Measurements from ENCODE around the gene DDI2. TPM values are rescaled to one million over a fixed set of nuclear protein-coding genes. Genes with fewer than 3 reads are reported as not detected.

The DDI2 gene
- total RNA-seq, 1 donor from 2014 or later = 13.7 TPM

DNA sequence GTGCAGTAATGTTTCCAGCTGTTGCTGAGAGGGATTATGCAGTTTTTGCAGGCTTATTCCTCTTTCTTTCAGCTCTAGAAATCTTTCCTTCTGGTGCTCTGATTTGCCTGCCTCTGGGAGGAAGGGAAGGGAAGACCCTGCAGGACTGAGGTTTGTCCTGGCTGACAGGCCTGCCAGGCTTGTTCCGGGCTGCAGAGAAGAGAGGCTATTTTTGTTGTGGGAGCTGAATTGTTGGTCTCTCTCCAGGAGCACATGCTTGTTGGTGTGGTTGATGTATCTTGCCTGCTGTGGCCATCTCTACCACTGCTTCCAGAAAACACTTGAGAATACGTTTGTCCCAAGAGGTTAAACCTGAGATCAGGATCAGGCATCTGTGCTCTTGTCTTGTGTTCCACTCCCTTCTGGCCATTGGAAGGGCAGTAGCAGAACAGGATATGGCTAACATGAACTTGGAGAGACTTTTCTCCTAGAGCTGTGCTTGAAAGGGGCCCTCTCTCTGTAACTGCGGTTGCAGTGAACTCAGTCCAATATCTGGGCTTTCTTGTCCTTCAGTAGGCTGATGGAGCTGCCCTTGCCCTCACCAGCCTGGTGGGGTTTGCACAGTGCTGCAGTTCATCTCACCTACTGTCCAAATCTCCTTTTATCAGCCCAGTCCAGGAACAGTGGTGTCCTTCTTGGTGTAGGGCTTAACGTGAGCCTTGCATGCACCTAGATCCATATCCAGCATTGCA, 97.3 kb downstream of the DDI2 start:
- DNase-seq (ENCODE audit: low read depth) (no peak), FAIRE-seq (peak; percentile 86)
- peaks cover 25% of the 10 kb centered on the region for H3K36me3 ChIP-seq (ENCODE audit: control insufficient read depth, insufficient read depth, low read length)
- TF ChIP-seq CTCF (IDR thresholded peaks at IDR 0.05; ENCODE audit: insufficient read depth, low read length, severe bottlenecking) = no peak
- H3K4me3 ChIP-seq (ENCODE audit: low read depth, low read length) = no peak overlapping the region
- H3K27me3 ChIP-seq (ENCODE audit: control insufficient read depth, insufficient read depth, low read length) = no peaks in the 10 kb centered on the region

GRCh38 chr1:15717418-15718125, 100.3 kb downstream of the DDI2 start:
- no peak overlapping the region for H3K4me3 ChIP-seq (ENCODE audit: low read depth, low read length)
- H3K27me3 ChIP-seq (ENCODE audit: control insufficient read depth, insufficient read depth, low read length) = no peaks in the 10 kb centered on the region
- H3K36me3 ChIP-seq (ENCODE audit: control insufficient read depth, insufficient read depth, low read length) = peaks cover 35% of the 10 kb centered on the region
- no peak for TF ChIP-seq CTCF (IDR thresholded peaks at IDR 0.05; ENCODE audit: insufficient read depth, low read length, severe bottlenecking)
- FAIRE-seq = no peak
- no peak for DNase-seq (ENCODE audit: low read depth)

DNA sequence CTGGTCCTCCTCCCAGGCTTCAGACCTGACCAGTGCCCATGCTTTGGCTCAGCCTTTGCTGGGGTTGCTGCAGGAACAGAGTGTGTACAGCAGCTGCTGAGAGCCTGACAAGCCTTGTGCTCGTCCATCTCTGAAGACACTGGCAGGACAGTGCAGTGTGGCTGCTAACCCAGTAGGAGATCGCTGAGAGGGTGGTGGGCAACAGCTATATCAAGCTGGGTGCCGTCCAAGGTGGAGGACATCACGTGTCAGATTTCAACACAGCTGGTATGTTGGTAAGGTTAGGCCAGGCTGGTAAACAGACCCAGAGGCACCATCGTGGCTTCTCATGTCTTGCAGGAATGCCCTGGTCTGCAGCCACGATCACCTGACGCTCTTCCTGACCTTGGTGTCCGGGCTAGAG, 100.9 kb downstream of the DDI2 start:
- Histone ChIP-seq H3K27me3 (ENCODE audit: control insufficient read depth, insufficient read depth, low read length) (no peaks in the 10 kb centered on the region), H3K36me3 (ENCODE audit: control insufficient read depth, insufficient read depth, low read length) (peaks cover 38% of the 10 kb centered on the region), H3K4me3 (ENCODE audit: low read depth, low read length) (no peak overlapping the region)
- DNase-seq (ENCODE audit: low read depth) = no peak
- FAIRE-seq = peak; percentile 83
- no peak for TF ChIP-seq CTCF (IDR thresholded peaks at IDR 0.05; ENCODE audit: insufficient read depth, low read length, severe bottlenecking)

Other genes with a start within 250 kb of the DDI2 start
- 41.5 and 42.6 TPM in 2 replicates for gene EFHD2, start 207.6 kb upstream of the DDI2 start, total RNA-seq
- not detected in 2 replicates for gene CTRC, start 179.0 kb upstream of the DDI2 start, total RNA-seq
- not detected in 2 replicates for gene CELA2A, start 160.7 kb upstream of the DDI2 start, total RNA-seq
- gene CELA2B, start 141.4 kb upstream of the DDI2 start, total RNA-seq = not detected in 2 replicates
- 3.2 and 6.1 TPM in 2 replicates for gene CASP9, start 93.2 kb upstream of the DDI2 start, total RNA-seq
- 7.6 and 11.8 TPM in 2 replicates for gene DNAJC16, start 90.6 kb upstream of the DDI2 start, total RNA-seq
- 0.51 and 1.6 TPM in 2 replicates for gene AGMAT, start 32.4 kb upstream of the DDI2 start, total RNA-seq
- gene PLEKHM2, start 66.9 kb downstream of the DDI2 start, total RNA-seq = 52.0 and 60.6 TPM in 2 replicates
- gene SLC25A34, start 118.8 kb downstream of the DDI2 start, total RNA-seq = under 0.01 and 0.38 TPM in 2 replicates
- gene TMEM82, start 125.0 kb downstream of the DDI2 start, total RNA-seq = not detected in 2 replicates
- gene FBLIM1, start 141.3 kb downstream of the DDI2 start, total RNA-seq = 60.9 and 72.4 TPM in 2 replicates
- gene UQCRHL, start 190.2 kb downstream of the DDI2 start, total RNA-seq = 1.8 and 4.9 TPM in 2 replicates
- gene SPEN, start 230.2 kb downstream of the DDI2 start, total RNA-seq = 18.3 and 19.2 TPM in 2 replicates

All from bronchial epithelial cell (primary cell).